Nephron (organoid): Measurements from ENCODE around the gene TLCD3A.
A peak's percentile ranks its signal among the peaks of the same experiment; 100 is the strongest.
"Not testable (repeated sequence)": the region's sequence is repeated elsewhere in the genome, so short reads cannot be mapped to it uniquely, and the experiment has no call there.

ENCODE experiments used
- H3K27ac Mint-ChIP-seq, 3 experiments: 2 replicates each; pipeline ENCODE4 v1.8.0; 2020; ENCODE audit warnings: mixed read lengths in 3 of 3, mild to moderate bottlenecking in 2 of 3, moderate library complexity in 1 of 3
- H3K27me3 Mint-ChIP-seq: 2 replicates; pipeline ENCODE4 v1.8.0; 2021; ENCODE audit warnings: low read depth, mild to moderate bottlenecking, moderate library complexity, mixed read lengths
- H3K36me3 Mint-ChIP-seq: 2 replicates; pipeline ENCODE4 v1.8.0; 2020; ENCODE audit warnings: low read depth, mixed read lengths
- H3K4me1 Mint-ChIP-seq: 2 replicates; pipeline ENCODE4 v1.8.0; 2020; ENCODE audit warnings: mixed read lengths
- H3K4me3 Mint-ChIP-seq, 3 experiments: 2 replicates each; pipeline ENCODE4 v1.8.0; 2020; ENCODE audit warnings: mild to moderate bottlenecking in 3 of 3, mixed read lengths in 3 of 3, moderate library complexity in 2 of 3
- H3K9me3 Mint-ChIP-seq: 2 replicates; pipeline ENCODE4 v1.8.0; 2020; ENCODE audit warnings: mixed read lengths
- TF ChIP-seq, protein P1 (sequence below), 3 experiments: fragments of 200-600 bp; sonication (generic); IDR thresholded peaks; one replicate each; pipeline ENCODE4 v1.5.0; 2021; ENCODE audit warnings: antibody characterized with exemption in 3 of 3; ENCODE audit not compliant: unreplicated experiment in 3 of 3

The TLCD3A gene

DNA sequence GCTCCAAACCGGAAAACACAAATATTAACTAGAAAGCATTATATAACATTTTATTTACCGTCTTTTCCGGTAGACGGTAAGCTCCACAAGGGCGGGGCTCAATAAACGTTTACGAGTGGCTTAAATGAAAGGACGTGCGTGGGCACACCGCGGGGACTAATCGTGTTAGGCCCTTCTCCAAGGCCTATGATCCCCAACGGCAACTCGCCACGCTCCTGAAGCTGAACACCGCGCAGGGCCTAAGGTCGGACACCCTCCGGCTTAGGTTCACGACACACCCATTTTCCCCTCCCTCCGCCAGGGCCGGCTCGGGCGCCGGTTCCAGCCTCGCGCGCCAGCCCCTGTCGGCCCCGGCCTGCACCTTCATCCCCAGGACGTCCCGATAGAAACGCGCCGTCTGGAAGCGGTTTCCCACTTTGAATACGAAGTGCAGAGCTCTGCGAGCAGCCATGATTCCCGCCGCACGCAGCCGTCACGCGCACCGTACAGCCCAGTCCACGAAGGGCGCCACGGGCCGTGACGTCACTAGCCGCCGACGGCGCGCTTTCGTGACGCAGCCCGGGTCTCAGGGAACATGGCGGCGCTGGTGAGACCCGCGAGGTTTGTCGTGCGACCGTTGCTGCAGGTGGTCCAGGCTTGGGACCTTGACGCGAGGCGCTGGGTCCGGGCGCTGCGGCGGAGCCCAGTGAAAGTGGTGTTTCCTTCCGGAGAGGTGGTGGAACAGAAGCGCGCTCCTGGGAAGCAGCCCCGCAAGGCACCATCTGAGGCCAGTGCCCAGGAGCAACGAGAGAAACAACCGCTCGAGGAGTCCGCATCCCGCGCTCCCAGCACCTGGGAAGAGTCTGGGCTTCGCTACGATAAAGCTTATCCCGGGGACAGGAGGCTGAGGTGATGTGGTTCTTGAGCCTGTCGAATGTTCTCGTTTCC lies 49.7 kb downstream of the TLCD3A start, which contains the start of the genes GLOD4 and MRM3:
Gene GLOD4, minus strand, starts transcription at position 476 of the 927 bp plus-strand sequence. Its CDS starts 25 bp downstream, at position 451.
Gene MRM3, plus strand, starts transcription at position 549 of the 927 bp plus-strand sequence. Its CDS starts 26 bp downstream, at position 575.
- no peaks in the 10 kb centered on the region for H3K27me3 Mint-ChIP-seq
- peak within 1 kb of the TSS; percentile 86 to 96 (median 94) for H3K27ac Mint-ChIP-seq
- peak within 1 kb of the TSS; percentile 99 to 100 (median 99) for H3K4me3 Mint-ChIP-seq
- H3K36me3 Mint-ChIP-seq = peaks cover 15% of the 10 kb centered on the region
- TF ChIP-seq, protein P1, sequence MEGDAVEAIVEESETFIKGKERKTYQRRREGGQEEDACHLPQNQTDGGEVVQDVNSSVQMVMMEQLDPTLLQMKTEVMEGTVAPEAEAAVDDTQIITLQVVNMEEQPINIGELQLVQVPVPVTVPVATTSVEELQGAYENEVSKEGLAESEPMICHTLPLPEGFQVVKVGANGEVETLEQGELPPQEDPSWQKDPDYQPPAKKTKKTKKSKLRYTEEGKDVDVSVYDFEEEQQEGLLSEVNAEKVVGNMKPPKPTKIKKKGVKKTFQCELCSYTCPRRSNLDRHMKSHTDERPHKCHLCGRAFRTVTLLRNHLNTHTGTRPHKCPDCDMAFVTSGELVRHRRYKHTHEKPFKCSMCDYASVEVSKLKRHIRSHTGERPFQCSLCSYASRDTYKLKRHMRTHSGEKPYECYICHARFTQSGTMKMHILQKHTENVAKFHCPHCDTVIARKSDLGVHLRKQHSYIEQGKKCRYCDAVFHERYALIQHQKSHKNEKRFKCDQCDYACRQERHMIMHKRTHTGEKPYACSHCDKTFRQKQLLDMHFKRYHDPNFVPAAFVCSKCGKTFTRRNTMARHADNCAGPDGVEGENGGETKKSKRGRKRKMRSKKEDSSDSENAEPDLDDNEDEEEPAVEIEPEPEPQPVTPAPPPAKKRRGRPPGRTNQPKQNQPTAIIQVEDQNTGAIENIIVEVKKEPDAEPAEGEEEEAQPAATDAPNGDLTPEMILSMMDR (IDR thresholded peaks at IDR 0.05; ENCODE audit: unreplicated experiment in 3 of 3) = peak in 1 of 3 experiments; percentile 38
- H3K9me3 Mint-ChIP-seq = no peaks in the 10 kb centered on the region
- peaks cover 23% of the 10 kb centered on the region for H3K4me1 Mint-ChIP-seq

DNA sequence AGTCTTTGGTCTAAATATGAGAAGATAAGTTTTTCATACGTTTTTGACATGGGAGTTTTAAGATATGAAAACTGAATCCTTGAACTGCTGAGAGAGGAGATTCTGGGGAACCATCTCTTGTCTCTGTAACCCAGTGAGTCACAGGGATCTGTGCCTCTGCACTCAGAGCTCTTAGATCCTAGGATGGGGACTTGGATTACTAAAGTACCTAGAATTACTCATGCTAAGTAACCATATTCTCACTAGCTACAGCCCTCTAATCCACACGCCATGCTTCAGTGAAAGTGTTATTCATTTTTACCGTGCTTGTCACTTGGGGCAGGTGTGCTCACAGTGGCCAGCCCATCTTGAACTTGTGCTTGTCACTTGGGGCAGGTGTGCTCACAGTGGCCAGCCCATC lies 51.7 kb downstream of the TLCD3A start:
- peaks cover 10% of the 10 kb centered on the region for H3K36me3 Mint-ChIP-seq
- TF ChIP-seq, protein P1 (IDR thresholded peaks at IDR 0.05; ENCODE audit: unreplicated experiment in 3 of 3) = no peak
- peaks cover 23% of the 10 kb centered on the region for H3K4me1 Mint-ChIP-seq
- H3K27ac Mint-ChIP-seq = no peak overlapping the region
- peak overlapping the region; percentile 99 to 100 (median 99) for H3K4me3 Mint-ChIP-seq
- no peaks in the 10 kb centered on the region for H3K27me3 Mint-ChIP-seq
- H3K9me3 Mint-ChIP-seq = no peaks in the 10 kb centered on the region

DNA sequence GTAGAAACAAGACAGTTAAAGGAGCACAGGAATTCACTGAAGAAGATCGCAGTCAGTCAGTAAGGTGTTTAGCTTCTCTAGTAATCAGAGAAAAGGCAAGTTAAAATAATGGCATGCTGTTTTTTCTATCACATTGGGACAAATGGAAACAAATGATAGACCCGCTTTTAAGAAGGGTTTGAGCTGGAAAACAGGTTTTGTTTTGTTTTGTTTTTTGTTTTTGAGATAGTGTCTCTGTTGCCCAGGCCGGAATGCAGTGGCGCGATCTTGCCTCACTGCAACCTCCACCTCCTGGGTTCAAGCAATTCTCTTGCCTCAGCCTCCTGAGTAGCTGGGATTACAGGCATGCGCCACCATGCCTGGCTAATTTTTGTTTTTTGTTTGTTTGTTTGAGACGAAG lies 53.5 kb downstream of the TLCD3A start:
- Mint-ChIP-seq H3K36me3 (peaks cover 19% of the 10 kb centered on the region), H3K4me1 (peaks cover 23% of the 10 kb centered on the region)
- H3K4me3 Mint-ChIP-seq, H3K9me3 Mint-ChIP-seq, H3K27ac Mint-ChIP-seq, H3K27me3 Mint-ChIP-seq: not testable (repeated sequence)

DNA sequence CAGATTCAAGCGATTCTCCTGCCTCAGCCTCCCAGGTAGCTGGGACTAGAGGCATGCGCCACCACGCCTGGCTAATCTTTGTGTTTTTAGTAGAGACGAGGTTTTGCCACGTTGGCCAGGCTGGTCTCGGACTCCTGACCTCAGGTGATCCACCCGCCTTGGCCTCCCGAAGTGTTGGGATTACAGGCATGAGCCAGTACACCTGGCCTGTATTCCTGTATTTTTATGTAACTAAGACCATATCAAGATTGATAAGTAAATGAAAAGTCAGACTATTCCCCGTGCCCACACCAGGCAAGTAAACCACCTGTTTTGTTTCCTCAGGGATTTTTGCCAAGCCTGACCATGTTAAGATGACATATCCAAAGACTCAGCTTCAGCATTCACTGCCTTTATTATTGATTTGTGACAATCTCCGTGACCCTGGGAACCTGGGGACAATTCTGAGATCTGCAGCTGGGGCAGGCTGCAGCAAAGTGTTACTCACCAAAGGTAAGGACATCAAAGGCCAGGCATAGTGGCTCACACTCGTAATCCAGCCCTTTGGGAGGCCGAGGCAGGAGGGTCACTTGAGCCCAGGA lies 55.3 kb downstream of the TLCD3A start:
- H3K4me1 Mint-ChIP-seq = peaks cover 10% of the 10 kb centered on the region
- peaks cover 33% of the 10 kb centered on the region for H3K36me3 Mint-ChIP-seq
- no peak overlapping the region for H3K27ac Mint-ChIP-seq
- H3K9me3 Mint-ChIP-seq = no peaks in the 10 kb centered on the region
- TF ChIP-seq, protein P1 (IDR thresholded peaks at IDR 0.05; ENCODE audit: unreplicated experiment in 3 of 3) = no peak
- no peak overlapping the region for H3K4me3 Mint-ChIP-seq
- H3K27me3 Mint-ChIP-seq = no peaks in the 10 kb centered on the region

DNA sequence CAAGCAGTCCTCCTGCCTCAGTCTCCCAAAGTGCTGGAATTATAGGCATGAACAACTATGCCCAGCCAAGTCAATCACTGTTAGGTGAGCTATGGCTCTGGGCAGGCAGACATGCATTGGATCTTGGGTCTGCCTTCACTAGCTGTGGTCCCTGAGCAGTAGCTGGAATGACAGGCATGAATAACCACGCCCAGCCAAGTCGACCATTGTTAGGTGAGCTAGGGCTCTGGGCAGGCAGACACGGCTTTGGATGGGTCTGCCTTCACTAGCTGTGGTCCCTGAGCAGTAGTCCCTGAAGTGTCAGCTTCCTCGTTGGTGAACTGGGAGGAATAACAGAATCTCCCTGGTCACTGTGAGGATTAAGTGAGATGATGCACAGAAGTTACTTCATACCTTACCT lies 56.2 kb downstream of the TLCD3A start:
- no peaks in the 10 kb centered on the region for H3K9me3 Mint-ChIP-seq
- TF ChIP-seq, protein P1 (IDR thresholded peaks at IDR 0.05; ENCODE audit: unreplicated experiment in 3 of 3) = no peak
- H3K4me3 Mint-ChIP-seq = no peak overlapping the region
- H3K4me1 Mint-ChIP-seq = peaks cover 5% of the 10 kb centered on the region
- no peaks in the 10 kb centered on the region for H3K27me3 Mint-ChIP-seq
- H3K27ac Mint-ChIP-seq = no peak overlapping the region
- H3K36me3 Mint-ChIP-seq = peaks cover 35% of the 10 kb centered on the region

DNA sequence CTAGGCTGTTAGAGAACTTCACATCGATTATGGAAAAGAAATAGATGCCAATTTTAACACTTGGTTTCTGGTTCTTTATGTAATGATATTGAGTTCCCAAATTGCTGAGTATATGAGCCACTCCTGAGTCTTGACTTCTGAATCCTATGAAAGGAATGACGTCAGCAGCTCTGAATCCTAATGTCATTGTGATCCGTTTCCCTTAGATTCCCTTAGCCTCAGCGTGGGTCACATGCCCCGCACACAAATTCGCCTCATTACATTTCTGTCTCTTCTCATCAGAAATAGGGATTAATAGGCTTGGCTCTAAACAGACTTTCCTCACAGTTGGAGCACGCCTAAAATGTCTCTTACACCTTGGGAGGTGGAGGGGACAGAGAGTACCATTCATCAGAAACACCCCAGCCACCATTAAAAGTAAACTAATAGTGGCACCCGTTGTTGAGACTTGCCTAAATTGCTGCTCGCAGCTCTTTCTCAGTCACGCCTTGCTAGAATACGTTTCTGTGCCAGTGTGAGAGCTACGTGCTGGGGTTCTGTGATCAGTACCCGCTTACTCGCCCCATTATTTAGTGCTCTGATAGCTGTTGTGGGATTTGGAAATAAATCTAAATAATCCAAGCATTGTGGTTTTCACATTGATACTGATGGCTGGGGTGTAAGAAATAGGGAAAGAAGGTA lies 56.9 kb downstream of the TLCD3A start:
- H3K4me1 Mint-ChIP-seq = no peaks in the 10 kb centered on the region
- no peaks in the 10 kb centered on the region for H3K9me3 Mint-ChIP-seq
- H3K27me3 Mint-ChIP-seq = no peaks in the 10 kb centered on the region
- TF ChIP-seq, protein P1 (IDR thresholded peaks at IDR 0.05; ENCODE audit: unreplicated experiment in 3 of 3) = no peak
- H3K36me3 Mint-ChIP-seq = peaks cover 35% of the 10 kb centered on the region
- H3K4me3 Mint-ChIP-seq = no peak overlapping the region
- no peak overlapping the region for H3K27ac Mint-ChIP-seq

DNA sequence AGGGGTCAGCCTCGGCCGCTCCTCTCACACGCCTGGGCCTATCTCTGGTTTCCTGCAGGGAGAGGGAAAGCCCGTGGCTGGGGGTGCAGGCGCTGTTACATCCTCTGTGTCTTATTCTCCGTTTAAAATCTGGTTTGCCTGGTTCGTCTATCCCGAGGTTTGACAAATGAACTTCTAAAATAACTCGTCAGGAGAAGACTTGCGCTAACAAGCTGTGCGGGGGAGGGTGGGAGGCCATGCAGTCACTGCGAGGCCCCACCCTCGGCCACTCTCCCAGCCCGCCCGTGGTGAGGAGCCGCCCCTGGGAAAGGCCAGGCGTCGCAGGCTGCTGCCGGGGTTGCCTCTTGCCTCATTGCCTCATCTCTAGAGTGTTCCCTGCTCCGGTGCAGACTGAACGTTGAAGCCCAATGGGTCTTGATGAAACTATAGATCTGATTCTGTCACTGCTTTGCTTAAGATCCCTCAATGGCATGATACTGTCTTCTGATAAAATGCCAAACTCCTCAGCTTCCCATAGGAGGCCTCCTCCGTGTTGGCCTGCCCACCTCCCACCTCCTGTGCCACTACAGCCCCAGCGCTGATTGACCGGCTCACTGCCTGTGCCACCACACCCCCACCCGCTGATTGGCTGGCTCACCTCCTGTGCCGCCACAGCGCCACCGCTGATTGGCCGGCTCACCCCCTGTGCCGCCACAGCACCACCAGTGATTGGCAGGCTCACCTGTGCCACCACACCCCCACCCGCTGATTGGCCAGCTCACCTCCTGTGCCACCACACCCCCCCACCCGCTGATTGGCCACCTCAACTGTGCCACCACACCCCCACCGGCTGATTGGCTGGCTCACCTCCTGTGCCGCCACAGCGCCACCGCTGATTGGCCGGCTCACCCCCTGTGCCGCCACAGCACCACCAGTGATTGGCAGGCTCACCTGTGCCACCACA lies 57.8 kb downstream of the TLCD3A start:
- not testable (repeated sequence) for H3K4me3 Mint-ChIP-seq, H3K4me1 Mint-ChIP-seq, H3K27me3 Mint-ChIP-seq, H3K27ac Mint-ChIP-seq, H3K9me3 Mint-ChIP-seq
- H3K36me3 Mint-ChIP-seq = peaks cover 38% of the 10 kb centered on the region

DNA sequence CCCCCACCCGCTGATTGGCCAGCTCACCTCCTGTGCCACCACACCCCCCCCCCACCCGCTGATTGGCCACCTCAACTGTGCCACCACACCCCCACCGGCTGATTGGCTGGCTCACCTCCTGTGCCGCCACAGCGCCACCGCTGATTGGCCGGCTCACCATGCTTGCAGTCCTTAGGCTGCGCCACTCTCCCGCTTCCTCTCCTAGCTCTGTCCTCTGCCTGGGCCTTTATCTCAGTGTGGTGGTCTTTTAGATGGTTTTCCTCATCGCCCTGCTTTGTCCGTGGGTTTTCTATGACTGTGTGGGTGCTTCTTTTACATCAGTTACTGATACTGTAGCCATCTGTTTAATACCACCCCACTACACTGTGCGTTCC lies 58.5 kb downstream of the TLCD3A start:
- not testable (repeated sequence) for H3K27ac Mint-ChIP-seq, H3K27me3 Mint-ChIP-seq, H3K9me3 Mint-ChIP-seq, H3K4me1 Mint-ChIP-seq, H3K4me3 Mint-ChIP-seq
- H3K36me3 Mint-ChIP-seq = peaks cover 38% of the 10 kb centered on the region
